AG09309 (cell line): ENCODE results near the gene TLR9.

Experiments
- DNase-seq: peaks from one replicate; pipeline ENCODE4 v3.0.0-alpha.2; 2010; ENCODE audit warnings: low read depth
- H3K4me3 ChIP-seq: 2 replicates; pipeline ENCODE4 v1.5.1; 2011; ENCODE audit warnings: mild to moderate bottlenecking, low read depth, low read length, moderate library complexity; ENCODE audit not compliant: control insufficient read depth
- CTCF ChIP-seq: IDR thresholded peaks from 2 replicates; pipeline ENCODE4 v1.5.1; 2011; ENCODE audit warnings: mild to moderate bottlenecking, low read depth, low read length, inconsistent platforms; ENCODE audit not compliant: insufficient read depth, control insufficient read depth; ENCODE audit errors: missing control alignments

TLR9 gene

GRCh38 chr3:52247409-52248164 lies 22.1 kb upstream of the TLR9 start:
- no peak for TF ChIP-seq CTCF
- no peak for DNase-seq
- H3K4me3 ChIP-seq, result no peak overlapping the region

GRCh38 chr3:52246728-52247408 lies 21.4 kb upstream of the TLR9 start:
- no peak for DNase-seq
- H3K4me3 ChIP-seq, result peak overlapping the region; percentile 59
- TF ChIP-seq CTCF, result no peak

GRCh38 chr3:52246264-52246620 lies 20.8 kb upstream of the TLR9 start:
- no peak for TF ChIP-seq CTCF
- DNase-seq, result no peak
- H3K4me3 ChIP-seq, result peak overlapping the region; percentile 59

- no peak for TF ChIP-seq CTCF
- H3K4me3 ChIP-seq, result peak within 1 kb of the TSS; percentile 59
- DNase-seq, result no peak
Measured at GRCh38 chr3:52245322-52246263, 20.1 kb upstream of the TLR9 start, which contains the start of gene PPM1M. Gene PPM1M (plus strand): TSS chr3:52245759. CDS start chr3:52245825, 66 bp downstream.

- DNase-seq, result no peak
- H3K4me3 ChIP-seq, result no peak overlapping the region
- no peak for TF ChIP-seq CTCF
Measured at GRCh38 chr3:52243791-52244628, 18.6 kb upstream of the TLR9 start.

- H3K4me3 ChIP-seq, result no peak overlapping the region
- no peak for TF ChIP-seq CTCF
- DNase-seq, result no peak
Measured at GRCh38 chr3:52242039-52242438, 16.6 kb upstream of the TLR9 start.
